Peyer's patch (tissue), 4 donors: ENCODE results near the gene TSPAN15. TPM values are rescaled to one million over a fixed set of nuclear protein-coding genes. Genes with fewer than 3 reads are reported as not detected.

ENCODE experiments used
- DNase-seq, 3 donors: peaks; one replicate each; pipeline ENCODE4 v3.0.0-alpha.2; 2017 to 2019
- H3K27ac ChIP-seq, 4 donors: fragments of 200-600 bp; sonication (generic); one replicate each; pipeline ENCODE4 v1.5.1; 2016 to 2019
- H3K27me3 ChIP-seq, 2 donors: fragments of 200-600 bp; sonication (generic); one replicate each; pipeline ENCODE4 v1.5.1; 2019
- H3K36me3 ChIP-seq, 3 donors: fragments of 200-600 bp; sonication (generic); one replicate each; pipeline ENCODE4 v1.5.1; 2016 to 2019
- H3K4me1 ChIP-seq, 4 donors: fragments of 200-600 bp; sonication (generic); one replicate each; pipeline ENCODE4 v1.5.1; 2016 to 2019
- H3K4me3 ChIP-seq, 4 donors: fragments of 200-600 bp; sonication (generic); 1 replicate in 3 of 4; 2 replicates in 1 of 4; pipeline ENCODE4 v1.5.1; 2016 to 2019; ENCODE audit warnings: mild to moderate bottlenecking in 1 of 4
- H3K9me3 ChIP-seq, 4 donors: fragments of 200-600 bp; sonication (generic); one replicate each; pipeline ENCODE4 v1.5.1; 2016 to 2019; ENCODE audit warnings: mild to moderate bottlenecking in 1 of 4
- POLR2A ChIP-seq, 2 donors: fragments of 450-650 bp; IDR thresholded peaks; one replicate each; pipeline ENCODE4 v1.5.1; 2017; ENCODE audit warnings: antibody characterized with exemption in 2 of 2, mild to moderate bottlenecking in 2 of 2, moderate library complexity in 2 of 2
- total RNA-seq, 4 donors: library from RNA; depleted of rRNA; stranded (reverse); fragments of >200 nt; gene quantifications; one replicate each; pipeline ENCODE4 v1.1.0, GENCODE V29; 2016
- TF ChIP-seq, protein P1 (sequence below), 6 experiments: fragments of 450-650 bp in 4 of 6; fragments of 200-600 bp in 2 of 6; sonication (generic) in 1 of 6; IDR thresholded peaks; one replicate each; pipeline ENCODE4 v1.5.1; 2017 to 2019; ENCODE audit warnings: antibody characterized with exemption in 6 of 6, mild to moderate bottlenecking in 3 of 6, moderate library complexity in 1 of 6

Gene TSPAN15
- total RNA-seq, 4 donors from 2014 or later, result 32.2 to 110 (median 94.4) TPM

GRCh38 chr10:69467928-69468750, 16.9 kb downstream of the TSPAN15 start:
- Histone ChIP-seq H3K4me1 (peaks cover 0 to 50% (median 2%) of the 10 kb centered on the region in 4 donors), H3K27ac (peak overlapping the region in 2 of 4 donors; percentile 44 to 46), H3K9me3 (no peaks in the 10 kb centered on the region), H3K36me3 (no peaks in the 10 kb centered on the region), H3K4me3 (no peak overlapping the region), H3K27me3 (no peaks in the 10 kb centered on the region)
- no peak for DNase-seq
- TF ChIP-seq, protein P1, sequence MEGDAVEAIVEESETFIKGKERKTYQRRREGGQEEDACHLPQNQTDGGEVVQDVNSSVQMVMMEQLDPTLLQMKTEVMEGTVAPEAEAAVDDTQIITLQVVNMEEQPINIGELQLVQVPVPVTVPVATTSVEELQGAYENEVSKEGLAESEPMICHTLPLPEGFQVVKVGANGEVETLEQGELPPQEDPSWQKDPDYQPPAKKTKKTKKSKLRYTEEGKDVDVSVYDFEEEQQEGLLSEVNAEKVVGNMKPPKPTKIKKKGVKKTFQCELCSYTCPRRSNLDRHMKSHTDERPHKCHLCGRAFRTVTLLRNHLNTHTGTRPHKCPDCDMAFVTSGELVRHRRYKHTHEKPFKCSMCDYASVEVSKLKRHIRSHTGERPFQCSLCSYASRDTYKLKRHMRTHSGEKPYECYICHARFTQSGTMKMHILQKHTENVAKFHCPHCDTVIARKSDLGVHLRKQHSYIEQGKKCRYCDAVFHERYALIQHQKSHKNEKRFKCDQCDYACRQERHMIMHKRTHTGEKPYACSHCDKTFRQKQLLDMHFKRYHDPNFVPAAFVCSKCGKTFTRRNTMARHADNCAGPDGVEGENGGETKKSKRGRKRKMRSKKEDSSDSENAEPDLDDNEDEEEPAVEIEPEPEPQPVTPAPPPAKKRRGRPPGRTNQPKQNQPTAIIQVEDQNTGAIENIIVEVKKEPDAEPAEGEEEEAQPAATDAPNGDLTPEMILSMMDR (IDR thresholded peaks at IDR 0.05), result no peak
- TF ChIP-seq POLR2A (IDR thresholded peaks at IDR 0.05), result no peak

- Histone ChIP-seq H3K27ac (peak overlapping the region in 1 of 4 donors; percentile 46), H3K4me1 (peaks cover 0 to 51% (median 3%) of the 10 kb centered on the region in 4 donors)
- TF ChIP-seq, protein P1 (IDR thresholded peaks at IDR 0.05), result no peak
- TF ChIP-seq POLR2A (IDR thresholded peaks at IDR 0.05), result no peak
Measured at GRCh38 chr10:69468751-69469089, 17.5 kb downstream of the TSPAN15 start.

GRCh38 chr10:69469976-69470375, 18.7 kb downstream of the TSPAN15 start:
- Histone ChIP-seq H3K27ac (no peak overlapping the region), H3K4me3 (no peak overlapping the region), H3K27me3 (no peaks in the 10 kb centered on the region), H3K36me3 (no peaks in the 10 kb centered on the region), H3K9me3 (no peaks in the 10 kb centered on the region), H3K4me1 (peaks cover 0 to 51% (median 3%) of the 10 kb centered on the region in 4 donors)
- no peak for TF ChIP-seq POLR2A (IDR thresholded peaks at IDR 0.05)
- TF ChIP-seq, protein P1 (IDR thresholded peaks at IDR 0.05), result no peak
- no peak for DNase-seq

More at GRCh38 chr10:69468751-69469089, 17.5 kb downstream of the TSPAN15 start:
- H3K27me3 ChIP-seq, result no peaks in the 10 kb centered on the region
- no peaks in the 10 kb centered on the region for H3K9me3 ChIP-seq
- no peak for DNase-seq
- H3K4me3 ChIP-seq, result no peak overlapping the region
- no peaks in the 10 kb centered on the region for H3K36me3 ChIP-seq

GRCh38 chr10:69470463-69471384, 19.5 kb downstream of the TSPAN15 start:
- no peaks in the 10 kb centered on the region for H3K36me3 ChIP-seq
- no peak for DNase-seq
- H3K4me1 ChIP-seq, result peaks cover 0 to 49% (median 2%) of the 10 kb centered on the region in 4 donors
- no peaks in the 10 kb centered on the region for H3K27me3 ChIP-seq
- H3K9me3 ChIP-seq, result no peaks in the 10 kb centered on the region
- H3K27ac ChIP-seq, result peak overlapping the region in 1 of 4 donors; percentile 20
- TF ChIP-seq, protein P1 (IDR thresholded peaks at IDR 0.05), result no peak
- TF ChIP-seq POLR2A (IDR thresholded peaks at IDR 0.05), result no peak
- H3K4me3 ChIP-seq, result no peak overlapping the region

GRCh38 chr10:69472142-69472541, 20.9 kb downstream of the TSPAN15 start:
- Histone ChIP-seq H3K27ac (peak overlapping the region in 2 of 4 donors; percentile 63 to 80), H3K9me3 (no peaks in the 10 kb centered on the region), H3K4me1 (peaks cover 0 to 43% (median 2%) of the 10 kb centered on the region in 4 donors), H3K27me3 (no peaks in the 10 kb centered on the region), H3K4me3 (no peak overlapping the region), H3K36me3 (no peaks in the 10 kb centered on the region)
- TF ChIP-seq, protein P1 (IDR thresholded peaks at IDR 0.05), result no peak
- TF ChIP-seq POLR2A (IDR thresholded peaks at IDR 0.05), result no peak
- DNase-seq, result no peak
